ENCODE measurements around the gene DTD1.

The DTD1 gene

DNA sequence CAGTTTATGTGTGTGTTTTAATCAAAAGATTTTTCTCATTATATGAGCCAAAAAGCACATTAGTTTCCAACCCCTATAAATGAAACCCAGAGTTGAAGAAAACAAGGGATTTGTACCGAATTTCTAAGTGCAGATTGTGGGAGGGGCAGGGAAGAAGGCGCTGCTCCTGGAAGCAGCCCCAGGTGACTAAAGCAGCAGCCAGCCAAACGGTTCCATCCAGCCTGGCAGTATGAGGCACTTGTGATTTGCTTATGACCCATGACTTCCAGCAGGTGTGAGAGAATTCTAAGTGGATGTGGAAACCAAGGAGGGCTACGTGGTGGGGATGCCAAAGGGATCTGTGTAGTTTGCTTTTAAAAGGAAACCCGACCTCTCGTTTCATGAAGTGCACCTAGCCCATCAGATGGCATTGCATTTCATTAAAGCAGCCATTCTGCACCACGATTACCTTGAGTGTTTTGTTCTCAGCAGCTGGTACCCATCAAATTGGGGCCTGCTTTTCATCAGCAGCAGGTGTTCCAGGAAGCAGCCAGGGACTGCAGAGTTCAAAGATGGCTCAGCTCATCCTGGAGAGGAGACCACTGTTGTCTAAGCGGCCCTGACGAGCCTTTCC lies 79.1 kb downstream of the DTD1 start:
- Mint-ChIP-seq H3K36me3 (peaks cover 31% of the 10 kb centered on the region), H3K27me3 (no peaks in the 10 kb centered on the region), H3K27ac (no peak overlapping the region), H3K9me3 (no peaks in the 10 kb centered on the region), H3K4me3 (no peak overlapping the region), H3K4me1 (peaks cover 7% of the 10 kb centered on the region)
- no peak for ATAC-seq

DNA sequence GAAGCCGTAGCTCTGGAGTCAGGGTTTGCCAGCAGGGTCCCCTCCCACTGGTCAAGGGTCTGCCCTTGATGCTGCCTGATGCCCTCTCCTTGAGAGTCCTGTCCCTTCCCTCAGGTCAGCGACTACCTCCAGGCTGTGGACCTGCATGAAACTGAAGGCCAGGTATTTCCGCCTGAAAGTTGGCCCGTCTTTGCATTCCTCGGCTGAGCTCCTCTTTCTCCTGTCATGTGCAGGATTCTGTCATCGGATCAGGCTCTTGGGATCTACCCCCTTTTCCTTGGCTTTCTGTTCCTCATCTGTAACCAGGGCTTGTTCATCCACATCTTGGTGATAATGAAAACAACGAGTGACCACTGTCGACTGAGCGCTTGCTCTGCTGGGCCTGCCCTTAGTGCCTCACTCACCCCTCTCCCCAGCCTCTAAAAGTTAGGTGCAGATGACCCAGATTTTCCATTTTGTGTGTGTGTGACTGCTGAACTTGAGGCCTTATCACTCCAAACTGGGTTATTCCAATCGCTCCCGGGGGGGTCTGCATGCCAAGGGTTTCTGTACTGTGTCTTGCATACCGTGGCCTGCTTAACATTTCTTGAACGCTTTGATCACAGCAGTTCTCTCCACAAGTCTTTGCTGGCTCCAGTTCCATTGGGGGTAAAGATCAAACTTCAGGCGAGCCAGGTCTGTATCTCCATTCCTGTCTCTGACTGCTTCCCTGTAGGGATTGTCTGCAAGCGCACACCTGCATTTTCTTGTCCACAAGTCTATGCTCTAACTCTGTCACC lies 81.6 kb downstream of the DTD1 start:
- Mint-ChIP-seq H3K36me3 (peaks cover 31% of the 10 kb centered on the region), H3K27ac (no peak overlapping the region), H3K4me3 (no peak overlapping the region), H3K27me3 (no peaks in the 10 kb centered on the region), H3K9me3 (no peaks in the 10 kb centered on the region), H3K4me1 (peaks cover 8% of the 10 kb centered on the region)
- no peak for ATAC-seq

DNA sequence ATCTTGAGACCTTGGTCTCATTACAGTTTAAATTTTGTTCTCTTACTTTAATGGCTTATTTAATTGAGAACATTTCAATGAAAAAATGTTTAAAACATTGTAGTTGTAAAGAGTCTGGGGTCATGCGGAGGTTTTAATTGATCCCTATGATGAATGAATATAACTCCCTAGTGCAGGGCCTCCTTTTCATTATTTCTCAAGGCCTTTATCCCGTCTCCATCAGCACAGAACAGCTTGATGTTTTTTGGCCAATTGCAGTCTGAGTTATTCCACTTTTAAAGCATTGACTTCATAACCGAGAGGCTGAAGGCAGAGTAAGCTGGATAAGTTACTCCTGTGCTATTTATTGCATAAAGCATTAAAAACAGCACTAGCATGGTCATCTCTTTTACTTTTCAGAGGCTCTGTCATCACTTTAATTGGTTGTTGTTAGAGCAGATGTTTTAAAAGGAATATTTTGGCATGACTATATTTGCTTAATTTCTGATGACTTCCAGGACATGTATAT lies 83.4 kb downstream of the DTD1 start:
- Mint-ChIP-seq H3K4me3 (no peak overlapping the region), H3K9me3 (no peaks in the 10 kb centered on the region), H3K4me1 (peaks cover 8% of the 10 kb centered on the region), H3K36me3 (peaks cover 26% of the 10 kb centered on the region), H3K27me3 (no peaks in the 10 kb centered on the region), H3K27ac (peak overlapping the region; percentile 69)
- ATAC-seq, result no peak

DNA sequence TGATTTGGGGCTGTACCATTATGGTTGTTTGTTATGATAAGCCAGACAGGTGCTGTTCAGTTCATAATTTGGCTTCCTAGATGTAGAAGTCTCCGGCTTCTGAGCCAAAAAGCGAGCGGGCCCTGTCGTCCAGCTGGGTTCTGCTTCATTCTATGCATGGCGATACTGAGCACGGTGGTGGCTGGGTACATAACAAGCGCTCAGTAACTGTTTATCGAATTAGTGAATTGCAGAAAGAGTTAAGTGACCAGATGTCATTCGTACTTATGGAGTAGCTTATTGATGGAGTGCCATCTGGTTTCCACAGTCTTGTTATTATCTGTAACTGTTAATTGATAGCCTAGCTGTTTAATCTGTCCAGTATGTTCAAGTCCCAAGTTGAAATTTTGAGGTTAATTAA lies 85.0 kb downstream of the DTD1 start:
- H3K27me3 Mint-ChIP-seq, result no peaks in the 10 kb centered on the region
- H3K4me1 Mint-ChIP-seq, result peaks cover 18% of the 10 kb centered on the region
- peaks cover 23% of the 10 kb centered on the region for H3K36me3 Mint-ChIP-seq
- no peak overlapping the region for H3K27ac Mint-ChIP-seq
- no peak for ATAC-seq
- no peak overlapping the region for H3K4me3 Mint-ChIP-seq
- H3K9me3 Mint-ChIP-seq, result no peaks in the 10 kb centered on the region

DNA sequence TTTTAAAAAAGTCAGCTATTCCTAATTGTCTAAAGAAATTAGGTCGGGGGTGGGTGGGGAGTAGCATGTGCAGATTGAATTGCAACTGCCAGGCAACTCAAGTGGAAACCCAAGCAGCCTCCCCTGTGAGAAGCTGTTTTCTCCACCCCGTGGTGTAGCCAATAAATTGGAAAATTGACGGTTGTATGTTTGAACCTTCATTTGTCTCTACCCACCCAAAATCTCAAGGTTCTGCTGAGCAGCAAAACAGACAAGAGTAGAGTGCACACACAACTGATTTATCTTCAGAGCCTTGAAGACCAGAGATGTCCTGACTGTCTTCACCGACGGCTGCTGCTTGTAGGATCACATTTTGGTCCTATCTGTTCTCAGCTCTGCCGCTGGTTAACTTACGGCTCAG lies 88.5 kb downstream of the DTD1 start:
- Mint-ChIP-seq H3K4me1 (peaks cover 48% of the 10 kb centered on the region), H3K27ac (no peak overlapping the region), H3K9me3 (no peaks in the 10 kb centered on the region), H3K27me3 (no peaks in the 10 kb centered on the region), H3K36me3 (peaks cover 15% of the 10 kb centered on the region), H3K4me3 (no peak overlapping the region)
- no peak for ATAC-seq

DNA sequence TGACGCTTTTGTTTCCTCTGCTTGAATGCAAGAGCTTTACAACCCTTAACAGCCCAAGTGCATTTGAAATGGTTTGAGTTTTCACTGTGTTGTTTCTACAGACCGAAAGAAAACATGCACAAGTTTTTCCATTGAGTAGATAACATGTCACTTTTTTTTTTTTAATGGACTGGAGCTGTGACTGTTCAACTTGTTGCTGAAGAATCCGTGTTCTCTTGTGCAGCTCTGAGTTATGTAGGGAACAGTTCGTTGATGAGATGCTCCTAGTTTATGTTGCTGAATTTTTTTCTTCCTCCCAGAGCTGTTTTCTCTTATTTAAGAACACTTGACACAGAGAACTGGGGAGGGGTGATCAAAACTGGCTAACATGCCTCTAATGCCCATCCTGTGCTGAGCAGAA lies 89.3 kb downstream of the DTD1 start:
- H3K4me3 Mint-ChIP-seq, result no peak overlapping the region
- H3K4me1 Mint-ChIP-seq, result peaks cover 43% of the 10 kb centered on the region
- ATAC-seq, result no peak
- H3K27ac Mint-ChIP-seq, result peak overlapping the region; percentile 77
- peaks cover 18% of the 10 kb centered on the region for H3K36me3 Mint-ChIP-seq
- no peaks in the 10 kb centered on the region for H3K9me3 Mint-ChIP-seq
- no peaks in the 10 kb centered on the region for H3K27me3 Mint-ChIP-seq

DNA sequence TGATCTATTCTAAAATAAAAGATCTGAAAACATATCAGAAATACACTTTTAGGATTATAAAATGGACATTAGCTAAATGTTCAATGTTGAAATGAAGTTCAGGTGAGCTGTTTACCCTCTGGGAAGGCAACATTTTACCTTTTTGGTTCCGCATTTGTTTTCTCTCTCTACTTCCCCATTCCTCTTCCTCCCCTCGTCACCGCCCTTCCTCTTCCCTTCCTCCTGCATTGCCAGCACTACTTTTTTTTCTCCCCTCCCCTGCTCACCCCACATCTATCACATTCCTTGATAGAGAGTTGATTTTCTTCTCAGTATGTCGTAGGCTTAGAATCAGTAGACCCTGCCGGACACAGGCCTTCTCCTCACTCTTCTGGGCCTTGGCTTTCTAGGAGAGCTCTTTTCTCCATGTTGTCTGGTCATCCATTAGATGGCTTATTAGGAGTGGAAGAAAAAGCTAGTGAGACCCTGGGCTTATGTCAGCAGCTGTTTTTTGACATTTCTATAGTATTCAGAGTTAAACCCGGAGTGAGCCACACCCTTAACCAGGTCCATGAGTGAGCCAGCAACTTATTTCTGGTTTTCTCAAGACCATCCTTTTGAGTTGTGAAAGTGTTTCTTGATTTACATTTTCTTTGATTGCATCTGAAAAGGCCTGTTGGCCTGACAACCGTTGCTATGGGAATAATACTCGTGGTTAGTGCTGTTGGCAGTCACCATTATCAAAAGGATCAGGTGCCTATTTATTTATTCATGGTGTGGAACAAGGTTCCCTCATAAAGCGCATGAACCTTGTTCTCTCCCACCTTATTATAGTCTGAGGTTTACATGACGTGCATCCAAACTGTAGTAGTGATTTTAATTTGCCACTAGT lies 90.9 kb downstream of the DTD1 start:
- H3K9me3 Mint-ChIP-seq, result no peaks in the 10 kb centered on the region
- no peaks in the 10 kb centered on the region for H3K27me3 Mint-ChIP-seq
- peaks cover 18% of the 10 kb centered on the region for H3K36me3 Mint-ChIP-seq
- no peak overlapping the region for H3K4me3 Mint-ChIP-seq
- peak; percentile 69 for ATAC-seq
- H3K27ac Mint-ChIP-seq, result peak overlapping the region; percentile 77
- H3K4me1 Mint-ChIP-seq, result peaks cover 49% of the 10 kb centered on the region

DNA sequence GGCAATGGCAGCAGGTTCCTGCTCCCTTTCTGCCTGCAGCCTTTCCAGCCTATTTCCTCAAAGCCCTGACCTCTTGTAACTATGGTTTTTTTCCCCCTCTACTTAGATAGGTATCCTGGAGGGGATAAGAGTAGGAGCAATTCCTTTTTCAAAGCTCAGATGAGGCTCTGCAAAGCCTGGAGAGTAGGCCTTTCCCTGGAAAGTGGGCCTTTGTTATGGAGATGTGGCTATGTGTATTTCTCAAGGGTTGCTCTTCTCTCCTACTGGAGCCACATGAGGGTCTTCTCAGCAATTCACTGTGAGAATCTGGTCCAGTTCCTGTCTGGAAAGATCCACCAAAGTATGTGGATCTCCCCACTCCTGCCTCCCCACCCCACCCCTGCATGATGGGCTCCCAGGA lies 96.0 kb downstream of the DTD1 start:
- Mint-ChIP-seq H3K4me3 (no peak overlapping the region), H3K4me1 (peaks cover 35% of the 10 kb centered on the region), H3K27me3 (no peaks in the 10 kb centered on the region), H3K36me3 (peaks cover 6% of the 10 kb centered on the region), H3K9me3 (no peaks in the 10 kb centered on the region), H3K27ac (no peak overlapping the region)
- no peak for ATAC-seq

DNA sequence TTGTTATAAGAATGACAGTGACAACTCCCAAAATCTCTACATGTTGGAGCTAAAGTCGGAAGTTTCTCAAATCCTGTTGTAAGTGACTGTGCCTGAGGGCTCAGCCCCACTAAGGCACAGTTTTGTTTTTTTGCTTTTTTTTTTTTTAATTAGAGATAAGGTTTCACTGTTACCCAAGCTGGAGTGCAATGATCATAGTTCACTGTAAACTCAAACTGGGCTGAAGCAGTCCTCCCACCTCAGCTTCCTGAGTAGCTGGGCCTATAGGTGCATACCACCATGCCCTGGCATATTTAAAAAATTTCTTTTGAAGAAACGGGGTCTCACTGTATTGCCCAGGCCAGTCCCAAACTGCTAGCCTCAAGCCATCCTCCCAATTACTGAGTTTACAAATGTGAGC lies 96.9 kb downstream of the DTD1 start:
- H3K27ac Mint-ChIP-seq, result no peak overlapping the region
- H3K36me3 Mint-ChIP-seq, result peaks cover 6% of the 10 kb centered on the region
- H3K9me3 Mint-ChIP-seq, result no peaks in the 10 kb centered on the region
- ATAC-seq, result no peak
- H3K4me3 Mint-ChIP-seq, result no peak overlapping the region
- no peaks in the 10 kb centered on the region for H3K27me3 Mint-ChIP-seq
- peaks cover 26% of the 10 kb centered on the region for H3K4me1 Mint-ChIP-seq

DNA sequence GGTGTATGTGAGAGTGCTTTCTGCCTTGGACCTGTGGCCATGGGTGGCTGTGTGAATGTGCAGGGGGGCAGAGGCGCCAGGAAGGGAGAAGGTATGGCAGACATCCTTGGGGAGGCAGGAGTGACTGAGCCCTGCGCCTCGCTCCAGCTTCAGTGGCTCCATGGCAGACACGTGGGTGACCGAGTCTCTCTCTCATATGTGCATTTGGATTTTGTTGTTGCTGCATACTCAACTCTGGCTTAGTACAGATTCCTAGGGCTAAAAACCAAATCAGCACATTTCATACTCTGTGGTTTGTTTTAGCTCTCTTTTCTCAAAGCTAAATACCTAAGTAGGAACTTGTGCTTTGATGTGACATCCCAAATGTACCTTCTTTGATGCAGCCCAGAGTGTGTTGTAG lies 97.6 kb downstream of the DTD1 start:
- H3K27ac Mint-ChIP-seq, result no peak overlapping the region
- peaks cover 6% of the 10 kb centered on the region for H3K36me3 Mint-ChIP-seq
- H3K27me3 Mint-ChIP-seq, result no peaks in the 10 kb centered on the region
- no peak overlapping the region for H3K4me3 Mint-ChIP-seq
- no peaks in the 10 kb centered on the region for H3K9me3 Mint-ChIP-seq
- no peak for ATAC-seq
- H3K4me1 Mint-ChIP-seq, result peaks cover 19% of the 10 kb centered on the region

DNA sequence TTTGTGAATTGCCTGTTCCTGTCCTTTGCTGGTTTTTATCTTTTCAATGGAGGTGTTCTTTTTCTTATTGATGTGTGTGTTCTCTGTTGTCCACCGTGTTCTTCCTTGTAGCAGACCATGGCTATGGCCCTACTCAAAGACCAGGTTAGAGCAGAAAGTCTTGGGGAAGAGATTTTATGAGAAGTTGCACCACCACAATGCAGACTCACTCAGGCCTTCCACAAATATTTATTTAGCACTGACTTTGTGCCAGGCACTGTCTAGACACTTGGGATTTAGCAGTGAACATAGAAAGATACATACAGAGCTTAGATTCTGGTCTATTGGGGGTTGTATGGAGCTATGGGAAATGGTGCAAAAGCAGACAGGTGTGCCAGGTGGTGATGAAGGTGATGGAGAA lies 98.8 kb downstream of the DTD1 start:
- ATAC-seq, result no peak
- H3K27me3 Mint-ChIP-seq, result no peaks in the 10 kb centered on the region
- no peak overlapping the region for H3K4me3 Mint-ChIP-seq
- no peak overlapping the region for H3K27ac Mint-ChIP-seq
- no peaks in the 10 kb centered on the region for H3K9me3 Mint-ChIP-seq
- H3K36me3 Mint-ChIP-seq, result no peaks in the 10 kb centered on the region
- peaks cover 12% of the 10 kb centered on the region for H3K4me1 Mint-ChIP-seq

DNA sequence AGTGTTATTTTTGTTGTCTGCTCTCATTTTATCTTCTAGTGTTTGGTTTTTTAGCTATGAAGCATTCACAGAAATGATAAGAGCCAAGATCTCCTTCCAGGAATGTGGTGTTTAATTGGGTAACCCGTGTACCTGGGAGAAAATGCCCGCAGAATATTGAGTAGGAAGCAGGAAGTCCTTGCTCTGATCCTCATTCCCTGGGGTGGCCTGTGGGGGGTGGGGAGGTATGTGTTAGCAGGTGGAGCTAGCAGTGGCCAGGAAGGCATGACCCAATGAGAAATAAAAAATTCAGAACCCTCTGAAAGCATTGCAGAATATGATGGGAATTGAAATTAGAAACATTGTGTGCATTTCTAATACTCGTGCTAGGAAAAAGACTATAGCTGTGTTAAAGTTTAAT lies 100.8 kb downstream of the DTD1 start:
- H3K27me3 Mint-ChIP-seq, result no peaks in the 10 kb centered on the region
- no peak overlapping the region for H3K4me3 Mint-ChIP-seq
- no peaks in the 10 kb centered on the region for H3K36me3 Mint-ChIP-seq
- peaks cover 7% of the 10 kb centered on the region for H3K4me1 Mint-ChIP-seq
- no peak for ATAC-seq
- no peak overlapping the region for H3K27ac Mint-ChIP-seq
- H3K9me3 Mint-ChIP-seq, result no peaks in the 10 kb centered on the region

DNA sequence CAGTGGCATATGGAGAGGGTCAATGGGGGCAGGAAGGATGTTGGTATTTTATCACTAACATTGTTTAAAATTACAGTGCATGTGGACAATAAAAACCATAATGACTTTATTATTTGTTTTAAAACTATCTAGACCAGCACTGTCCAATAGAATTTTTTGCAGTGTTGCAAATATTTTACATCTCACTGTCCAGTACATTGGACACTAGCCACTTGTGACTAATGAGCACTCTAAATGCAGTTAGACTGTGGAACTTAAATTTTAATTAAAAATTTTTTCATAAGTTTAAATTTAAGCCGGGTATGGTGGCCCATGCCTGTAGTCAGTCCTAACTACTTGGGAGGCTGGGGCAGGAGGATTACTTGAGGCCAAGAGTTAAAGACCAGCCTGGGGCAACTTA lies 101.7 kb downstream of the DTD1 start:
- no peak overlapping the region for H3K27ac Mint-ChIP-seq
- H3K9me3 Mint-ChIP-seq, result no peaks in the 10 kb centered on the region
- no peaks in the 10 kb centered on the region for H3K27me3 Mint-ChIP-seq

DNA sequence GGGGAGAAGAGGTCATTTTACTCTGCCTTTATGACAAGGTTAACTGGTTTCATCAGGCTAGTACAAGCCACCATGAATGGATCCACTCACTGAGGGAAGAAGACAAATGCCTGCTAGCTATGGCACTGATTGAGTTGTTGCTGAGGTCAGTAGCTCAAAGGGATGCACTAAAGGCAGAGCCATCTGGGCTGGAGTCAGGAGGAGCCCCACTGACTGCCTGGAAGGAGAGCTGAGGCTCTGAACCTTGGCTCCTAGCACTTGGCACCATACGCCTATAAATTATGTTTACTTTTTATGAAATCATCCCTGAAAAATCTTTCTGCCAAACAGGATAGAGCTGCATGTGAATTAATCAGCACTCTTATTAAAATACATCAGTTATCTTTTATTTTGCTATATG lies 104.6 kb downstream of the DTD1 start:
- no peaks in the 10 kb centered on the region for H3K27me3 Mint-ChIP-seq
- H3K27ac Mint-ChIP-seq, result no peak overlapping the region
- ATAC-seq, result no peak
- no peaks in the 10 kb centered on the region for H3K36me3 Mint-ChIP-seq
- no peak overlapping the region for H3K4me3 Mint-ChIP-seq
- no peaks in the 10 kb centered on the region for H3K4me1 Mint-ChIP-seq
- no peaks in the 10 kb centered on the region for H3K9me3 Mint-ChIP-seq

More for the DNA sequence above, 101.7 kb downstream of the DTD1 start:
- no peak for ATAC-seq
- Mint-ChIP-seq H3K4me1 (peaks cover 7% of the 10 kb centered on the region), H3K36me3 (no peaks in the 10 kb centered on the region), H3K4me3 (no peak overlapping the region)

DNA sequence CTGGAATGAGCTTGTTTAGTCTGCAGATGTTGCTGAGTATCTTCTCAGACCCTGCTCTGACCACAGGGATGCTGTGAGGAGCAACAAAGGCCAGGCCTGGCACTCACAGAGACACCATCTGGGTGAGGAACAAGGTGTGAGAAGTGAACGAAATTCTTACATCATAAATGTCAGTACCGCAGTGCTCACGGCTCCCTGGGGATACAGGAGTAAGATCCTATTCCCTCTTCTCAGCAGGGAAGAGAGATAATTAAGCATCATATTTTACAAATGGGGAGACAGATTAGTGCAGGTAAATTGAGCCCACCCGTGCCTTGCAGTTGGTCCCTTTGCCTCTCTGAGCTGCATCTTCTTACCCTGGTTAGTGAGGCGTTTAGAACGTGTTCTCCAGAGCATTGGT lies 106.2 kb downstream of the DTD1 start:
- Mint-ChIP-seq H3K4me3 (no peak overlapping the region), H3K36me3 (peaks cover 8% of the 10 kb centered on the region), H3K4me1 (no peaks in the 10 kb centered on the region), H3K9me3 (no peaks in the 10 kb centered on the region), H3K27ac (no peak overlapping the region), H3K27me3 (no peaks in the 10 kb centered on the region)
- ATAC-seq, result no peak
